ENCODE results near the gene ZBTB8OS. TPM values are rescaled to one million over a fixed set of nuclear protein-coding genes. Genes with fewer than 3 reads are reported as not detected.
A peak's percentile ranks its signal among the peaks of the same experiment; 100 is the strongest.

ZBTB8OS gene
- total and polyA plus RNA-seq, 3 donors from 2014 or later: 37.2 to 43.4 (median 39.3) TPM

- Histone ChIP-seq H3K4me1 (no peaks in the 10 kb centered on the region), H3K4me3 (no peak overlapping the region), H3K27ac (no peak overlapping the region), H3K36me3 (ENCODE audit: low read depth, missing control alignments) (no peaks in the 10 kb centered on the region), H3K27me3 (no peaks in the 10 kb centered on the region), H3K9me3 (no peaks in the 10 kb centered on the region)
- WGBS, 2 donors: 71 to 75% methylated on average over 5 of the region's 5 CpGs
- intact Hi-C loops (cut with DNase I; ENCODE audit: low total_unique reads): no loop called here
- no peak for DNase-seq
- TF ChIP-seq CTCF (IDR thresholded peaks at IDR 0.05): no peak
- no peak for TF ChIP-seq POLR2A (IDR thresholded peaks at IDR 0.05)
Observed at GRCh38 chr1:32619701-32620485, 30.5 kb downstream of the ZBTB8OS start.

- no peak overlapping the region for H3K4me3 ChIP-seq
- no peaks in the 10 kb centered on the region for H3K4me1 ChIP-seq
- peak; percentile 34 for DNase-seq
- H3K9me3 ChIP-seq: no peaks in the 10 kb centered on the region
- intact Hi-C loops (cut with DNase I; ENCODE audit: low total_unique reads): no loop called here
- H3K36me3 ChIP-seq (ENCODE audit: low read depth, missing control alignments): no peaks in the 10 kb centered on the region
- WGBS, 2 donors: 84 to 98% methylated on average over 5 of the region's 5 CpGs
- no peak for TF ChIP-seq POLR2A (IDR thresholded peaks at IDR 0.05)
- TF ChIP-seq CTCF (IDR thresholded peaks at IDR 0.05): no peak
- no peaks in the 10 kb centered on the region for H3K27me3 ChIP-seq
- no peak overlapping the region for H3K27ac ChIP-seq
Observed at GRCh38 chr1:32618673-32619221, 31.6 kb downstream of the ZBTB8OS start.

- Histone ChIP-seq H3K36me3 (ENCODE audit: low read depth, missing control alignments) (no peaks in the 10 kb centered on the region), H3K4me1 (no peaks in the 10 kb centered on the region), H3K27me3 (no peaks in the 10 kb centered on the region), H3K4me3 (no peak overlapping the region), H3K27ac (no peak overlapping the region), H3K9me3 (no peaks in the 10 kb centered on the region)
- TF ChIP-seq CTCF (IDR thresholded peaks at IDR 0.05): no peak
- TF ChIP-seq POLR2A (IDR thresholded peaks at IDR 0.05): no peak
- DNase-seq: no peak
- intact Hi-C loops (cut with DNase I; ENCODE audit: low total_unique reads): no loop called here
- 91% methylated on average over 5 of the region's 5 CpGs for WGBS, 2 donors
Observed at GRCh38 chr1:32613472-32613871, 36.9 kb downstream of the ZBTB8OS start.

- TF ChIP-seq CTCF (IDR thresholded peaks at IDR 0.05) (peak; percentile 25 to 31 (median 27)), POLR2A (IDR thresholded peaks at IDR 0.05) (no peak)
- peak overlapping the region; percentile 36 to 60 for H3K4me3 ChIP-seq
- H3K36me3 ChIP-seq (ENCODE audit: low read depth, missing control alignments): no peaks in the 10 kb centered on the region
- H3K4me1 ChIP-seq: no peaks in the 10 kb centered on the region
- DNase-seq: peak; percentile 90
- H3K9me3 ChIP-seq: no peaks in the 10 kb centered on the region
- WGBS, 2 donors: 5 to 11% methylated on average over 16 to 35 of the region's 35 CpGs
- intact Hi-C loops (cut with DNase I; ENCODE audit: low total_unique reads): no loop called here
- no peaks in the 10 kb centered on the region for H3K27me3 ChIP-seq
- H3K27ac ChIP-seq: no peak overlapping the region
Observed at GRCh38 chr1:32612189-32612881, 38.0 kb downstream of the ZBTB8OS start.
